GM03348 (cell line): ENCODE data around the gene UBE2E2.
"Not testable (repeated sequence)": the region's sequence is repeated elsewhere in the genome, so short reads cannot be mapped to it uniquely, and the experiment has no call there.

Experiments
- DNase-seq: peaks from one replicate; pipeline ENCODE4 v3.0.0; 2012; ENCODE audit warnings: low spot score

UBE2E2 gene

DNA sequence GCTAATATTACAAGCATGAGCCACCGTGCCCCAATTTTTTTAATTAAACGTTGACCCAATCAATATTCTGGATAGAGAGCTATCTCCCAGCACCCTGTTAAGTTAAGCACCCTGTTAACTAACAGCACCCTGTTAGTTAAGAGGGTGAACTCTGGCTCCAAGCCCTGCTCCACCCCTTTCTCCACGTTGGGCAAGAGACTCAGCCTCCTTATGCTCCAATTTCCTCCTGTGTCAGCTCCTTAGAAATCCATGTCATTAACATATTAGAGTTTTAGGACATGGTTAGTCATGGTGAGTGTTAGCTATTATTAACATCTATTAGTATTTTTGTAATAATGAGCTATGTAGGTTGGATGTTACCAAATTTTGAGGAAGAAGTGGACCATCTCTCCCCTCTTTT lies 385.4 kb downstream of the UBE2E2 start:
- DNase-seq: no peak

DNA sequence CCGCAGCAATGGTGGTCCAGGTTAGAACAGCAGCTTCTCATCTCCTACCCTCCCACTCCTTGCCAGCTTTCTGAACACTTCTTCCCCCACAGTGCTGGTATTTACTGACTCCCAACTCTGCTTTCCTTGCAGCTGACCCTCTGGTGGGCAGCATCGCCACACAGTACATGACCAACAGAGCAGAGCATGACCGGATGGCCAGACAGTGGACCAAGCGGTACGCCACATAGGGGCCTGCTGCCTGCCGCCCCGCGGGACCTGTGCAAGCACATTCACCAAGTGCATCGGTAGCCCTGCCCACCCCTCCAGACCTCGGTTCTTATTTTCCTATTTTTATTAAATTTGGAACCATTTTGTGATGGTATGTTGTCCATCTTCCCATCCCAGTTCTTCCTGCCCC lies 386.5 kb downstream of the UBE2E2 start:
- DNase-seq: no peak

DNA sequence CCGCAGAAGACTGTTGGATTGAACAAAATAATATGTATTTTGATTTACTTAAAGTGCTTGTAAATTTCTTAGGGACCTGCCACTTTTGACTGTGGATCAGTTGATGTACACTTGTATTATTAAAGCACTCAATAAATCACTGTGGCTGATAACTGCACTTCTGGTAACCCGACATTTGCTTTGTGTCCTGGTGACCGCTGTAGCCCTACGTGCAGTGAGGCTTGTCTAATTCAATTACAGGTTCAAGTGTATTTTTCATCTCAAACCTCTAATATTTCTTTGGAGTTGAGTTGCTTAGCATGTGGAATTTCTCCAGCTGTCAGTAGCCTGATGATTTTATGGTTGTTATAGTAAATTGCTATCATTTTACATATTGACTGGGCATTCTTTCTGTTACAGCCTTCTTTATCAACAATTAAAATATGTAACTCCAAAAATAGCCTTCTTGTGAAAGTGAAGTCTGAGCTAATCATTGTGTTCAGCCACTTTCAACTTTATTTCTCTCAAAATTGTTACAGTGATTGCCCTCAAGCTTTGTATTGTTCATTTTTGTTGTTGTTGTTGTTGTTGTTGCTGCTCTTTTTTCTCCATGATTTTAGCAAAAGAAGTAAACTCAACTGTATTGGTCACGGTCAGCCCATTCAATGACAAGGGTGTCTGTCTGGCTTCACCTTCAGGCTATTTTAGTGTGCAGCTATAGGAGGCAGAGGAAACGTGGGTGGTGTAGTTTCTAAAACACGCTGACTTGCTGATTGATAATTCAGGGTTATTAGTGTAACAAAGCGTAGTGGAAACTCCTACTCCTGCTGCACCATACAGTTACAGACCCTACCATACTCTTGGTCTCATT lies 387.5 kb downstream of the UBE2E2 start:
- DNase-seq: no peak

DNA sequence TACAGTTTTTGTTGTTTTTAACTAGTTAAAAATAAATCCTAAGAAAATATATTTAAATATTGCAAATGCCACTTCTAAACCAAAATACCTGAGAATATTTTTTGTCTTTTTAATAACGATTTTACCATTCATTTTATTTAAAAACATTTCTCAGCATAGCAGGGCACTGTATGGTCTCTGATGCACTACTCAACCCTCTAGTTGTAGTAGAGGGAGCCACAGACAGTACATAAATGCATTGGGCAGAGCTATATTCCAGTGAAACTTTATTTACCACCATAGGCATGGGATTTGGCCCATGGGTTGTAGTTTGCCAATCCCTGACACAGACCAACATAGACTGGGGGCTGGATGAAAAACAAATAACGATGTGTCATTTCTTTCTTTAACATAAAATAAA lies 388.2 kb downstream of the UBE2E2 start:
- DNase-seq: no peak

DNA sequence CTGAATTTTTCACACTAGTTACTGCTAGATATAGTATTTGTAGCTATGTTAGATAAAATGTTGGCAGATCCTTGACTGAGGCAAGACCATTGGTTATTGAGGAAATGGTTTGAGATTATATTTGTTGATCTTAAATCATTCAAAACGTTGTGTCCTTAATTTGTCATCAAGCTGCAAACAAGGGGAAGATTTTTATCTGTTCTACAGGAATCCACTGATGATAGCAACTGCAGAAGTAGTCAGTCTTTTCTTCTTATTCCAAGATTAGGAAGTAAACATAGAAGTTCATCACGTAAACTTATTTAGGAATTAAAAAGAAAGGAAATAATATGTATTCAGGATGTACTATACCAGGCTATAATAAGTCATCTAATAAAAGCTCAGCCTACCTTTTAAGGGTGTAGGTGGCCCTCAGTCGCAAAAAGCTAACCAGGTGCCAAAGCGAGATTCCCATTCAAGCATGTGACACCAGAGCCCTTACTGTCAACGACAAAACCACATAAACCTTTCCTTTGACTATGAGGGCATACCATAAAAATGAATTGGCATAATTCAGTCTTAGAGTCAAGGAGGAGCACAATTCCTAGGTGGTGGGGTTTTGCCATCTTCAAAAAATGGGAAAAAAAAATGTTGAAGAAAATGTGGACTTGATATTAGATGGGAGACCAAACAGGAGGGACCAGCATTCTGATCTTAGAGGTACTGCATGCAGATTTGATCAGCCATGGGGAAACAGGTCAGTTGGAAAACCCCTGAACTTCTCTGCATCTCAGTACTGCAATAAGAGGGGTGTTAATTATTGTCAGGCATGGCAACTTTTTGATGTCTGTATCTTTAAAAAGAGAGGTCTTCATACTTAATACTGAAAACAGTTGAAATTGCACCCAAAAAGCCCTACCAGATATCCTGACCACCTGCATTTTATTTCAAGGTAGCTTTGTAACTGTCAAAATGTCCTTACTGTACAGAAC lies 390.1 kb downstream of the UBE2E2 start:
- DNase-seq: no peak

DNA sequence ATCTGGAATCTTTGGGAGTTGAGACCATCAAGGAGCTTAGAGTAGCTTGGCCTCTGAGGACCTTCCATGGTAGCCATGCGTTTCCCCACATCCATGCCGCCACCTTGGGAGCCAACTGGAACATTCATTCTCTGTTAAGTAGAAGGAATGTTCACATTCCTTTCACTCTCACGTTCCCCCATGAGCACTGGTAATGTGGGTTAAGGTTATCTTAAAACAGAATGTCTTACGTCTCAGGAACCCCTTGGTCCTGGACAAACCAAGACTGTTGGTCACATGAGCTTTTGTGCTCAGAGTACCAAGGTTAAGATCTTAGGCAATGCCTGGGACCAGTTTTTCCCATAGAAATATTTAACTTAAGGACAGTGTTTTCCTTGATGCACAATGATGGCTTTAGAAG lies 390.9 kb downstream of the UBE2E2 start:
- no peak for DNase-seq

DNA sequence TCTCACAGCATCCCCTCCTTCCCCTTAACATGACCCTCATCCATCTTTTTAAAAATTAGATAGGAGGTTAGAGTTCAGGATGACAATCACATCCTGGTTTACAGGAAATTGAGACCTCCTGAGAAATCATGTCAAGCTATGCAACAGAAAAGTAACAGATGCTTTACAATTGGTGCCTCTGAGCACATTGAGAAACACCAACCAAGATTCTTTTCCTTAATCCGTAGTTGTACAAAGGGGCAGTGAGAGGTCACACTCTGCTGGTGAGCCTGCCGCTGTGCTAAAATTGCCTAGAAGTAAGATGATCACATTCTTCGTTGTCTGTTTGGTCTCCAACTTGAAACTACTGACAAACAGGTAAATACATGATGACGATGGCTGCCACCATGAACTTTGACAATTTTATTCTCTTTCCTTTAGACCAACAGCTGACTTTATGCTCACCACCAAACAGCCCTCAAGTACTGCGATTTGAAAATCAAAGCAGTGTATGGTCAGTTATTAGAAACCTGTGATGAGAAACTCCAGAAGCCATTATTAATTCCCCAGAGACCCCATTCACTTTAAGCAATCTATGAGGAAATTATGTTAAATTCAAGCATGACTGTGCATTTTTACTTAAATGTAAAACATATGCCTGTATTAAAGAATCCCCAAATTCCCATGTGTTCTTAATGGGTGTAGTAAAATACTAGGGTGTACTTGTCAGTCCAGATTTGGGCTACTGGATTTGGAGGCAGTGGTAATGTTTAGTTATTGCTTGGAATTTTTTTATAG lies 392.0 kb downstream of the UBE2E2 start:
- no peak for DNase-seq

DNA sequence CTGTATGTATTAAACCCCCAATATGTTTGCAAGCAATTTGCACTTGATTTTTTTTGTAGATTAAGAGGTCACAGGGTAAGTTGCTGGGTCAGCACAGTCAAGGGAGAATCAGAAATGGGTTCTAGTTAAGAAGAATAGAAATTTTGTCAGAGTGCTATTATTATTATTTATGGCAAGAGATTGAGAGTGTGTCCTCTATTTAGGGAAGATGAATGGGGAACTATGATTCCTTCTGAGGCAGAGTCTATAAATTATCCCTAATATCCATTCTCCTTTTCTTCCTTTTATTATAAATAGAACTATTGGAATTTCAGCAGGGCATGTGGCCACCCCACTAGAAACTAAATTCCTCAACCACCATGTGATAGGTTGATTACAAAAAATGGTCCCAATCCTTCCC lies 392.7 kb downstream of the UBE2E2 start:
- DNase-seq: no peak

DNA sequence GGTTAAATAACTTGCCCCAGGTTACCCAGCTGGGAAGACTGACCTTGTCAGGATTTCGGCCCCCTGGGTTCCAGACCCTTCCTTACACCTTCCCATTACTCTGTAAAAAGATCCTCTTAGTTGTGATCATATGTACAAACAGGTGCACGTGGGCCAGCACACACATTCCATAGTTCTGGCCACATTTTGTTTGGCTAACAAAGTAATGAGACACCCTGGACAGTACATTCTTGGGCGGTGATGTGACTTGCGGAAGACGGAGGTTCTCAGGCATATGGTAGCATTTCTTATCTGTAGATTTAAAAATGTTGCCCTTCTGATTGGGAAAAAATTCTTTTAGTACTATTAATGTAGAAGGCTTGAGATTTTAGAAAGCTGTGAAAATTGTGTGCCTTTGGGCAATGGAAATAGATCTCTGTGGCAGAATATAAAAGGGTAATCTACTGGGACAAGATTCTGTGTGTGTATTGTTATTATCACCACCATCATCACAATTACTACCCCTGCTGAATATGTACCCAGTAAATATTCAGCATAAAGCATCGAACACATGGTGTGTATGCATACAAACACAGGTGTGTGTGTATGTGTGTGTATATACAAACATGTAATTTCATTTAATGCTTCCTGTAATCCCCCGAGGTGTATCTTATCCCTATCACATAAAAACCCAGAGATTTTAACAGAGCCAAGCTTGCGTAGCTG lies 397.2 kb downstream of the UBE2E2 start:
- DNase-seq: peak; percentile 82

DNA sequence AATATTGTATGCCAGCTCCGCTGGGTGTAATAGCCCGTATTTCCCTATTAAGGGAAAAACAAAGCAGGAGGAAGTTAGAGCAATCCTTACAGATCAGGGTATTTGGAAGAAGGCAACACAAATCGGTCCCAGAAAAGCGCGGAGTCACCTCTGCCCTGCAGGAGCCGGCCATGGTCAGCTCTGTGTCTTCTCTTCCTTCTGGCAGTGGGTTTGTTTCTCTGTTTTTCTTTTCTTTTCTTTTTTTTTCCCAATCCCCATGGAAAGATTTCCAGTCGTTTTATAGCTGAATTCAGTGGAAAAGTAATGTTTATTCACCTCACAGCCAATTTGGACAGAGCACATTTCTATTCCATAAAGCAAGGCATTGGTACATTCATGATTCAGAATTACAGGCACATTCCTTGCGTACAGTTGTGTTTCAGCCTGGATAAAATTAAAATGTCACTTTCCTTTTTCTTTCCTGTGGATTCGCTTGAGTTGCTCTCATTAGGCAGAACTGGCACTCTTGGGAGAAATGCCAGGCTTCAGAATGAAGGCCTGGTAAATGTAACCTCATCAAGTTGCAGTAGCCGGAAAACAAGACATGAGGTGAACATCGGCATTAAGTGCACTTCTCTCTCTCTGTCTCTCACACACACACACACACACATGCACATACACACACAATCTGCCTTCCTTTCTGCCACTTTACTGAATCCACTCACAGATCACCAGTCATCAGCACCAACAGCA lies 398.1 kb downstream of the UBE2E2 start:
- DNase-seq: peak; percentile 29

DNA sequence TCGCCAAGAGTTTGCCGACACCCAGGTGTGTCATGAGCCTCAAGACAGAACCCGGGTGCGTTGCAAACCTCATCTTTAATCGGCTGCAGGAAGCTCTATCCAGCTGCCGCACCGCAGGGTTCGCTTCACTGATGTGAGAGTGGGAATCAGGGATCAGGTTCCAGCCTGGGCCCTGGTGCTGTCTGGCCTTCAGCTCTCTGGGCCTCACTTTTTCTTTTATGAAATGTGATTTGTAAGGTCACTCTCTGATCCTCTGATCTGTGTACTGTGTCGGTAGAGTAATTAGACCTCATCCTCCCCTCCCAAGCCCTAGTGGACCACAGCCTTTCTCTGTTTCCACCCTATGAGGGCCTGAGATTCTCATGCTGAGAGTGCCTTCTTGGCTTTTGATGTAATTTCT lies 399.8 kb downstream of the UBE2E2 start:
- no peak for DNase-seq

DNA sequence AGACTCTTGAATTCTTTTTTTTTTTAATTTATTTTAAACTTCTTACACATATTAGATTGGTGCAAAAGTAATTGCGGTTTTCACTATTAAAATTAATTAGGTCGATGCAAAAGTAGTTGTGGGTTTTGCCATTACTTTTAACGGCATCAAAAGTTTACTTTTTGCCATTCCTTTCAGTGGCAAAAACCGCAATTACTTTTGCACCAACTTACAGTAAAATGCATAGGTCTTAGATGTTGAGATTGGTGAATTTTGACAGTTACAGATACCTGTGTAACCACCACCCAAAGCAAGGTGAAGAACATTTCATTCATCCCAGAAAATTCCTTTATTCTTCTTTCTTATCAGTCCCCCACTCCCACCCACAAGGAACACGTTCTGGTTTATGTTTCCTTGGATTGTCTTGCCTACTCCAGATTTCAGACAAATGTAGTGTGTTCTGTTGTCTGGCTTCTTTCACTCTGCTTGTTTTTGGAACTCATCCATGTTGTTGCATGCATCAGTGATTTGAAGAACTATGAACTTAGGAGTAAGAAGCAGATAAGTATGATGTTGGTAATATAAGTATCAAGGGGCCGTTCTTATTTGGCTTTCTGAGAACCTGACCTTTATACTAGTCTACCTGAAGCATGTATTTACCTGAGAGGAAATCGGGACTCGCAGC lies 404.2 kb downstream of the UBE2E2 start:
- DNase-seq: no peak

DNA sequence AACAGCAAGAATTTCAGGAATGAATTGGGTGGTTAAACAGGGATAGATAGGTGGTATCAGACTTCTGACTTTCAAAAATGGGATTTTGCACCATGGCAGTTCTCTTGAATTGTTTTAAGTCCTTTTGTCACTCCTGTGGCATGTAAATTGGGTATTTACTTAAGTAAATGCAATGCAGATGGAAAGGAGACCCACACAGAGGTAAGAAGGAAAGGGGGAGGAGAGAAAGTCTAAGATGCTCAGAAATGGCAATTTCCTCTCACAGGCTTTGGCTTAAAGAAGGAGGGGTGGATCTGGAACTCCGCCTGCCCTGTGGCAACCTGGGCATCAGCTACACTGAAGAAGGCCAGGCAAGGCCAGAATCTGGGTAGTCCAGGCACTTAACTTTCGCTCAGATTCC lies 405.5 kb downstream of the UBE2E2 start:
- no peak for DNase-seq

DNA sequence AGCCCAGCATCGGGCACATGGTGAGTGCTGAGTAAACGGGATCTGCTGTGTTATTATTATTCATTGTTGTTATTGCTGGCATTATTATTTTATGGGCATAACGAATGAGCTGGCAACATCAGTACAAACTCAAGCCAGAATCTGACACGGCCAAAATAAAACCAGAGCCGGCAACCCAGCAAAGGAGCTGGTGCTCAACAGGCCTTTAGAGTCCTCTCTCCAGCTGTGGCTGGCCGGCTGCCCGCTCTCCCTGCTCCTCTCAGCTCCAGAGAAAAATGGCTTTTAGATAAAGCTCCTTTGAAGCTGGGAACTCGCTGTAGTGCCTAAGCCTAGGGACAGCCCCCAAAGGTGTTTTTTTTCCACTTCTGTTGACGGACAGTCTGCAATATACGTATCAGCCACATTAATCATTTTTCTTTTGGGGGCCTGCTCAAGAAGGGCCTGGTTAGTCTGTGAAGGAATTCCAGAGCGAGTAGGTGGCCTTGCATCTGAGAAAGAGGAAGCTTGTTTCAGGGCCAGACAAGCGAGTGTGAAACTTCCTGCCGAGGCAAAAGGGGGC lies 408.7 kb downstream of the UBE2E2 start:
- peak; percentile 78 for DNase-seq

DNA sequence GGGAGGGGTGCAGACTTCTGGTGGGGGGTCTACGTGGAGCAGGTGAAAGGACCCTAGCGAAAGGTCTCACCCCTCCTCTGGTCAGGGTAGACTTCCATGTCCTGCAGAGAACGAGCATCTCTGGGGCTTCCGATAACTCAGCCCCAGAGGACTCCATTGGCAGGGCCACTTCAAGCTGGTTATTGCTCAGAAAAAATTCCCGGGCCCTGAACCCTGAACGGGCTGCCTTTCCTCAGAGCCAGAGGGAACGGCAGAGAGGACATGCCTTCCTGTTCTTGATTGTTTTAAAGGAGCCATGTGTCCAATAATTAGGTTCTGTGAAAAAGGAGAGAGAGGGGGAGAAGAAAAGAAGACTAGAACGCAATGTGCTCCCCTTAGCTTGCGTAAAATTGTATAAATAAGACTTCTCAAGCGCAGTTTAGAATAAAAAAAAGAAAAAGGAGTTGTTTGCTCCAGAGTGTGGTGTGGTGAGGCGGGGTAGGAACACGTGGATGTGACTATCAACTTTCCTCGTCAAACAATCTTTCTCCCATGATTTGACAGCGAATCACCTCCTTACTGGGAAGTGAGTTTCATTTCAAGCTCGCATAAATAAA lies 409.3 kb downstream of the UBE2E2 start:
- peak; percentile 37 for DNase-seq

DNA sequence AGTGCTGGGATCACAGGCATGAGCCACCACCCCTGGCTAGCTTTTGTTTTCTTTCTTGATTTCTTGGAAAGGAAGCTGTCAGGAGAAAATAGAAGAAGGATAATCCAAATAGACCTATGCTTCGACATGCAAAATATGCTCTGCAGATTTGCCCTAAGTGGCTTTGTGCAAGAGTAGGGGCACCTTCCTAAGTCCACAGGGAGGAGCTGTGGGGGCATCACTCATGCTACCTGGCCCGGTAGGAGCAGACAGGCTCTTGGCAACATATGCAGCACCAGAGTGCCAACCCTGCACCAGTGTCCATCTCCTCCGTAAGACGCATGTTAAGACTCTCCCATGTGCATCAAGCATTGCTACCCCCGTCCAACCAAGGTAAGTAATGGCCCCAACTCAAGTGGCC lies 411.9 kb downstream of the UBE2E2 start:
- no peak for DNase-seq

DNA sequence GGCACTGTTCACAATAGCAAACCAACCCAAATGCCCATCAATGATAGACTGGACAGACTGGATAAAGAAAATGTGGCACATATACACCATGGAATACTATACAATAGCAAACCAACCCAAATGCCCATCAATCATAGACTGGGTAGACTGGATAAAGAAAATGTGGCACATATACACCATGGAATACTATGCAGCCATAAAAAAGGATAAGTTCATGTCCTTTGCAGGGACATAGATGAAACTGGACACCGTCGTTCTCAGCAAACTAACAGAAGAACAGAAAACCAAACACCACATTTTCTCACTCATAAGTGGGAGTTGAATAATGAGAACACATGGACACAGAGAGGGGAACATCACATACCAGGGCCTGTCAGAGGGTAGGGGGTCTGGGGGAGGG lies 415.3 kb downstream of the UBE2E2 start:
- not testable (repeated sequence) for DNase-seq

DNA sequence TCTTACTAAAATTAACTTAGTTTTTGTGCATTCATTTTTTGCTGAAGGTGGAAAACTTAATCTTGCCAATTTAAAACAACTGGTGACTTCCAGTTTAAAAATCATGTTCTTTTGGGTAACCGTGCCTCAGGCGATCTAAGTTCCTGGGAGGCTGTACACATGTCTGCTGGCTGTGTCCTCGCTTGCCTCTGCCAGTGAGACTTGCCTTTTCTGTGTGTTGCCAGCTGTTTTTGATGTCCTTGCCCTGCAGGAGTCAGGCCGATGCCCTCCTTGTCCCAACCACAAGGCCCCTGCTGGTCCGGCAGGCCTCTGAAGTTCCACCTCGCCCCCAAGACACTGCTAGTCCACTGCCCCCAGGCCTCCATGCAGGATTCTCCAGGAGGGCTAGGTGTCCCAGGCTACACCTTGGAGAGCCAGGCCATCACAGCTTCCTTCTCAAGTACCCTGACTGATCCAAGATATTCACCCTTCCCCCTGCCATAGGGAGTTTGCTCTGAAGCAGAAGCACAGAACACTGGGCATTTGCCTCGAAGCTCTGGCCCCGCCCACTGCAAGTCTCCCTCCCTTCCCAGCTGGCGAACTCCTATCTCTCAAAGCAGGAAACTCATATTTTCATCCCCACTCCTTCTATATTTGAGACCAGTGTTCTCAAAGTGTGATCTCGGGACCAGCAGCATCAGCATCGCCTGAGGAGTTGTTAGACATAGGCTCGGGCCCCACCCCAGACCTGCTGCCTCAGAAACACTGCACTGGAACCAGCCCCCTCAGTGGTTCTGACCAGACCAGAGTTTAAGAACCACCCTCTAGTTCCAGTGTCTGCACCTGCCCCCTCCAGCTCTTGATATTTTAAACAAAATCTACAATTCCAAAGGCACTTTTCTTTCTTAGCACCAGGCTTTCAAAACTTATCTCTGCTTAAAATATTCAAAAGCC lies 416.8 kb downstream of the UBE2E2 start:
- DNase-seq: no peak

DNA sequence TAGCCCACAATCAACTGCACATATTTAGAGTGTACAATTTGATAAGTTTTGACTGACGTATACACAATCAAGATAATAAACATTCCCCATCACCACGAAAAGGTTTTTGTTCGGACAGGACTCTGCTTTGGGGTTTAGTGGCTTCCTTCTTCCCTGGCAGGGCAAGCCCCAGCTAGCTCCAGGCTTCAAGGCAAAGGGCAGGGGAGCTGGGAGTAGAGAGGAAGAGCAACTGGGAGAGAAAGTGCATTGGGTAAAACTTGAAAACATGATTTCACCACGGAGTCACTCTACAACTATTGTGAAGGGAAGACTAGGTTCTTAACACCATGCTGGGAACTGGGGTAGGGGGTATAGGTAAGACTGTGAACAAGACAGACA lies 417.5 kb downstream of the UBE2E2 start:
- no peak for DNase-seq
